Choroid plexus epithelial cell (primary cell): ENCODE data around the gene KMT2B.

Experiments used
- DNase-seq: peaks from one replicate; pipeline ENCODE4 v3.0.0-alpha.2; 2010; ENCODE audit warnings: low read depth
- H3K4me3 ChIP-seq: 2 replicates; pipeline ENCODE4 v1.5.1; 2011; ENCODE audit warnings: low read depth, mild to moderate bottlenecking, control low read depth, low read length, moderate library complexity
- TF ChIP-seq, protein P1 (sequence below): conservative IDR thresholded peaks from 2 replicates; pipeline ENCODE4 v1.5.1; 2011; ENCODE audit warnings: low read depth, mild to moderate bottlenecking, control low read depth, inconsistent platforms, low read length, moderate library complexity

KMT2B gene

GRCh38 chr19:35712567-35713505, 5.0 kb upstream of the KMT2B start:
- no peak overlapping the region for H3K4me3 ChIP-seq
- no peak for DNase-seq

DNA sequence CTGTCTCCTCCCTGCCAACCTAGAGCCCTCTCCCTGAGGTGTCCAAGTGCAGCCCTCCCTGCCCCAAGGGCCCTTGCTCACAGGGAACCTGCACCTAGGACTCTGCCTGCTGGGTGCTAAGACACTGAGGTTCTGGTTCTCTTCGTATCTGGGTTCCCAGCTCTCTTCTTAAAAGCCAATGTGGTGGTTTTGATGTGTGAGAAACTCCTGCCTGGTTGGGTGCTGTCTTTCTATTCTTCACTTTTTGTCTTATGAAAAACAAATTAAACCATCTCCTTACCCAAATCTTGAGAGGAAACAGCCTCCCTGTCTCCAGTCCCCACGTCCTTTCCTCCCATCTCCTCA, 4.3 kb upstream of the KMT2B start:
- H3K4me3 ChIP-seq, result no peak overlapping the region
- DNase-seq, result no peak
- TF ChIP-seq, protein P1, sequence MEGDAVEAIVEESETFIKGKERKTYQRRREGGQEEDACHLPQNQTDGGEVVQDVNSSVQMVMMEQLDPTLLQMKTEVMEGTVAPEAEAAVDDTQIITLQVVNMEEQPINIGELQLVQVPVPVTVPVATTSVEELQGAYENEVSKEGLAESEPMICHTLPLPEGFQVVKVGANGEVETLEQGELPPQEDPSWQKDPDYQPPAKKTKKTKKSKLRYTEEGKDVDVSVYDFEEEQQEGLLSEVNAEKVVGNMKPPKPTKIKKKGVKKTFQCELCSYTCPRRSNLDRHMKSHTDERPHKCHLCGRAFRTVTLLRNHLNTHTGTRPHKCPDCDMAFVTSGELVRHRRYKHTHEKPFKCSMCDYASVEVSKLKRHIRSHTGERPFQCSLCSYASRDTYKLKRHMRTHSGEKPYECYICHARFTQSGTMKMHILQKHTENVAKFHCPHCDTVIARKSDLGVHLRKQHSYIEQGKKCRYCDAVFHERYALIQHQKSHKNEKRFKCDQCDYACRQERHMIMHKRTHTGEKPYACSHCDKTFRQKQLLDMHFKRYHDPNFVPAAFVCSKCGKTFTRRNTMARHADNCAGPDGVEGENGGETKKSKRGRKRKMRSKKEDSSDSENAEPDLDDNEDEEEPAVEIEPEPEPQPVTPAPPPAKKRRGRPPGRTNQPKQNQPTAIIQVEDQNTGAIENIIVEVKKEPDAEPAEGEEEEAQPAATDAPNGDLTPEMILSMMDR, result no peak

More at GRCh38 chr19:35712567-35713505, 5.0 kb upstream of the KMT2B start:
- TF ChIP-seq, protein P1, result no peak

- TF ChIP-seq, protein P1, result no peak
- no peak overlapping the region for H3K4me3 ChIP-seq
- no peak for DNase-seq
Observed at GRCh38 chr19:35713904-35714495, 3.8 kb upstream of the KMT2B start.

- H3K4me3 ChIP-seq, result no peak overlapping the region
- TF ChIP-seq, protein P1, result no peak
- DNase-seq, result no peak
Observed at GRCh38 chr19:35714601-35715354, 3.0 kb upstream of the KMT2B start.

GRCh38 chr19:35715355-35715809, 2.4 kb upstream of the KMT2B start:
- no peak for DNase-seq
- TF ChIP-seq, protein P1, result no peak
- no peak overlapping the region for H3K4me3 ChIP-seq

- peak overlapping the region; percentile 85 for H3K4me3 ChIP-seq
- DNase-seq, result peak; percentile 41
- TF ChIP-seq, protein P1, result no peak
Observed at GRCh38 chr19:35715981-35716800, 1.6 kb upstream of the KMT2B start.
